ENCODE results near the gene CLASP1.

GRCh38 chr2:121298476-121298875 lies 350.8 kb downstream of the CLASP1 start:
- TF ChIP-seq CTCF (IDR thresholded peaks at IDR 0.05; ENCODE audit: low read depth, low read length) (no peak), EZH2phosphoT487 (IDR thresholded peaks at IDR 0.05; ENCODE audit: low read depth) (no peak)
